Heart left ventricle (tissue), 16 donors: ENCODE data around the gene MIXL1. TPM values are rescaled to one million over a fixed set of nuclear protein-coding genes. Genes with fewer than 3 reads are reported as not detected.

Source experiments
- ATAC-seq, 4 donors: fragments of 200-7000 bp; cut with Tn5 transposase; one replicate each; pipeline ENCODE4 v1.9.1; 2020 to 2022; ENCODE audit warnings: moderate library complexity in 4 of 4, mild to moderate bottlenecking in 3 of 4, moderate number of reproducible peaks in 1 of 4
- DNase-seq, 5 donors: peaks; one replicate each; pipeline ENCODE4 v3.0.0-alpha.2; 2020
- H3K27ac ChIP-seq, 12 donors: fragments of 200-600 bp; sonication (generic) in 4 of 12; one replicate each; pipeline versions ENCODE4 v1.5.0 to v1.8.0; 2016 to 2022; ENCODE audit warnings: mild to moderate bottlenecking in 2 of 12
- H3K27me3 ChIP-seq, 9 donors: fragments of 200-600 bp; sonication (generic) in 2 of 9; one replicate each; pipeline versions ENCODE4 v1.5.1 to v1.8.0; 2016 to 2022; ENCODE audit warnings: mild to moderate bottlenecking in 3 of 9
- H3K36me3 ChIP-seq, 9 donors: fragments of 200-600 bp; sonication (generic) in 2 of 9; one replicate each; pipeline versions ENCODE4 v1.5.0 to v1.8.0; 2018 to 2022; ENCODE audit warnings: mild to moderate bottlenecking in 2 of 9
- H3K4me1 ChIP-seq, 12 donors: fragments of 200-600 bp; sonication (generic) in 4 of 12; one replicate each; pipeline versions ENCODE4 v1.5.0 to v1.8.0; 2016 to 2022; ENCODE audit warnings: mild to moderate bottlenecking in 3 of 12
- H3K4me3 ChIP-seq, 12 donors: fragments of 200-600 bp; sonication (generic) in 4 of 12; one replicate each; pipeline versions ENCODE4 v1.5.0 to v1.8.0; 2017 to 2022; ENCODE audit warnings: mild to moderate bottlenecking in 9 of 12, moderate library complexity in 4 of 12
- H3K9me3 ChIP-seq, 12 donors: fragments of 200-600 bp; sonication (generic) in 4 of 12; one replicate each; pipeline versions ENCODE4 v1.5.0 to v1.8.0; 2016 to 2022; ENCODE audit warnings: mild to moderate bottlenecking in 1 of 12
- POLR2A ChIP-seq, 2 donors: fragments of 450-650 bp; IDR thresholded peaks; one replicate each; pipeline ENCODE4 v1.6.1; 2017; ENCODE audit warnings: antibody characterized with exemption in 2 of 2, mild to moderate bottlenecking in 2 of 2, moderate library complexity in 2 of 2
- WGBS, 4 donors: extraction: QIAGEN DNeasy Blood & Tissue Kit in 2 of 4; methylation state at CpG; one replicate each; pipeline versions ENCODE4 v1.1.5 to v1.1.7; 2013 to 2018; 5-methylcytosine and 5-hydroxymethylcytosine counted together
- intact Hi-C, 10 donors: fragments of 100-400 bp; cut with DNase I; formaldehyde crosslinking; loops; one replicate each; pipeline versions ENCODE4 v1.11.1 to v1.14.2; 2022
- polyA plus RNA-seq, 2 donors: library from polyadenylated mRNA; stranded (reverse); fragments of 200-250 nt; gene quantifications; one replicate each; pipeline ENCODE4 v1.2.3, GENCODE V29; 2013
- total RNA-seq, 9 donors: library from RNA; depleted of rRNA in 2 of 9; stranded (reverse); fragments of >200 nt in 2 of 9; fragmentation: NEBNext Ultra II Directional in 3 of 9; extraction: Animal tissue kit (Norgen Biotek cat#: 25700) in 3 of 9; gene quantifications; one replicate each; pipeline versions ENCODE4 v1.1.0 to v1.2.4, GENCODE V29; 2016 to 2023
- TF ChIP-seq, protein P1 (sequence below), 12 donors: fragments of 200-600 bp; sonication (generic) in 4 of 12; IDR thresholded peaks; one replicate each; pipeline versions ENCODE4 v1.5.0 to v1.8.0; 2018 to 2022; ENCODE audit warnings: antibody characterized with exemption in 12 of 12, mild to moderate bottlenecking in 5 of 12
- donor health status: ischemic (EF 13 %, LVEDD 7.1; RV severe dilation, severe dysfunction).
- donor health status: healthy with polysubstance abuse.
- donor health status: DM: no; HTN: yes; CAD: no.
- donor health status: DM: no; HTN: no; CAD: no.
- donor health status: ischemic (EF 25% LVEDD 6.9; RV normal size, moderate dysfunction).
- donor health status: ischemic (EF 25% LVEDD 5.7; RV mildly dilated, moderate dysfunction).
- donor health status: healthy.
- donor health status: DM: yes; HTN: yes; CAD: no.
- donor health status: ischemic (EF 35%, LVEDD 5.7; RV mildly dilated, moderate dysfunction).
- donor health status: nonischemic (EF 11% LVEDD 7.7; RV severe dilation, severe dysfunction).
- donor health status: DM: yes; HTN: yes; CAD: no.
- donor health status: PGD.
- donor health status: ischemic (EF 29% LVEDD 5.4; RV normal size, mild dysfunction).
- donor health status: nonischemic (EF 23%, LVEDD 6.1; RV moderate dilation, normal function).

MIXL1 gene
- total and polyA plus RNA-seq, 11 donors, result 0.06 to 0.84 (median 0.32) TPM; not detected in 8

DNA sequence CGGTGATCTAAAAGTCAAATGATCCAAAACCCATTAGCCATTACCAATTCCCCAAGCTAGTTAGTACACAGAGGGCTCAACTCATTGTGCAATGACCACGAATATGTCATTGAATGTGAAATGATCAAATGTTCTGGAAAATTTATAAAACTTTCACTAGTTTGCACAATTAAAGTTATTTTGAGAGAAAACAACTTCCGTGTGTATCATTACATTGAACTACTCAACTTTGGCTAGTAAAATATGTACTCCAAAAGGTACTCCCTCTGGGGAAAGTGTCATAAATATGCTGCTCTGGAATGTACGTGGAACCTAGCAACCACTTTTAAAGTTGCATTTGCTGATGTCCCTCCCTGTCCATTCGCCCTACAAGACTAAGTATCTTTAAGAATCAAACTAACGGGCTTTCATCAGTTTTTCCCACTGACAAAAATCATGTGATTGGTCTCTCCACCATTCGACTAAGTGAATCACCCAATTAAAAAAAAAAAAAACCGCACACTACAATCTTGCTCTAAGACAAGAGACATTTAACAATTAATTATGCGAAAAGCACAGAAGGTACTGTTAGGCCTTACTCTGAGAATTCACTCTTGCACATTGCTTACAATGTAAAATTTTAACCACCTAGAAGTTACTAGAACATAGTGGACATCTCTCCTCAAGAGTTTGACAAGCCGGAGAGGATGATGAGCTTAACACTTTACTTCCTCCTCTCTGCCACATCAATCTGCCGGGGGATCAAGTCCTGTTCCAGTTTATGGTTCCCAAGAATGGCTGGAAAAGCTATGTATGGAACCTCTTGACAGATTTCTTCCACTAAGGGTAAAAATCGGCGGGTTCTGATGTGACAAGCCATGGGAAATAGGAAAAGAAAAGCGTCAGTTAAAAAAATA is 38.1 kb upstream of the MIXL1 start:
- Histone ChIP-seq H3K4me3 (peak overlapping the region; percentile 62 to 98 (median 80)), H3K27ac (peak overlapping the region; percentile 82 to 96 (median 92)), H3K27me3 (no peaks in the 10 kb centered on the region), H3K4me1 (peaks cover 5 to 52% (median 34%) of the 10 kb centered on the region in 12 donors), H3K9me3 (no peaks in the 10 kb centered on the region), H3K36me3 (peaks cover 0 to 13% (median 0%) of the 10 kb centered on the region in 9 donors)
- ATAC-seq (no peak), DNase-seq (no peak)
- TF ChIP-seq, protein P1, sequence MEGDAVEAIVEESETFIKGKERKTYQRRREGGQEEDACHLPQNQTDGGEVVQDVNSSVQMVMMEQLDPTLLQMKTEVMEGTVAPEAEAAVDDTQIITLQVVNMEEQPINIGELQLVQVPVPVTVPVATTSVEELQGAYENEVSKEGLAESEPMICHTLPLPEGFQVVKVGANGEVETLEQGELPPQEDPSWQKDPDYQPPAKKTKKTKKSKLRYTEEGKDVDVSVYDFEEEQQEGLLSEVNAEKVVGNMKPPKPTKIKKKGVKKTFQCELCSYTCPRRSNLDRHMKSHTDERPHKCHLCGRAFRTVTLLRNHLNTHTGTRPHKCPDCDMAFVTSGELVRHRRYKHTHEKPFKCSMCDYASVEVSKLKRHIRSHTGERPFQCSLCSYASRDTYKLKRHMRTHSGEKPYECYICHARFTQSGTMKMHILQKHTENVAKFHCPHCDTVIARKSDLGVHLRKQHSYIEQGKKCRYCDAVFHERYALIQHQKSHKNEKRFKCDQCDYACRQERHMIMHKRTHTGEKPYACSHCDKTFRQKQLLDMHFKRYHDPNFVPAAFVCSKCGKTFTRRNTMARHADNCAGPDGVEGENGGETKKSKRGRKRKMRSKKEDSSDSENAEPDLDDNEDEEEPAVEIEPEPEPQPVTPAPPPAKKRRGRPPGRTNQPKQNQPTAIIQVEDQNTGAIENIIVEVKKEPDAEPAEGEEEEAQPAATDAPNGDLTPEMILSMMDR (IDR thresholded peaks at IDR 0.05), result no peak
- TF ChIP-seq POLR2A (IDR thresholded peaks at IDR 0.05), result no peak
- 22 to 32% (median 26%) methylated on average over 14 of the region's 14 CpGs for WGBS, 4 donors
- intact Hi-C loops, result loop anchor here in 3 of 10 donors (5.0 kb wide), 2 partner anchors 118 to 123 kb away; partner anchors contain the start of gene H3-3A (in 2 of the 3)

DNA sequence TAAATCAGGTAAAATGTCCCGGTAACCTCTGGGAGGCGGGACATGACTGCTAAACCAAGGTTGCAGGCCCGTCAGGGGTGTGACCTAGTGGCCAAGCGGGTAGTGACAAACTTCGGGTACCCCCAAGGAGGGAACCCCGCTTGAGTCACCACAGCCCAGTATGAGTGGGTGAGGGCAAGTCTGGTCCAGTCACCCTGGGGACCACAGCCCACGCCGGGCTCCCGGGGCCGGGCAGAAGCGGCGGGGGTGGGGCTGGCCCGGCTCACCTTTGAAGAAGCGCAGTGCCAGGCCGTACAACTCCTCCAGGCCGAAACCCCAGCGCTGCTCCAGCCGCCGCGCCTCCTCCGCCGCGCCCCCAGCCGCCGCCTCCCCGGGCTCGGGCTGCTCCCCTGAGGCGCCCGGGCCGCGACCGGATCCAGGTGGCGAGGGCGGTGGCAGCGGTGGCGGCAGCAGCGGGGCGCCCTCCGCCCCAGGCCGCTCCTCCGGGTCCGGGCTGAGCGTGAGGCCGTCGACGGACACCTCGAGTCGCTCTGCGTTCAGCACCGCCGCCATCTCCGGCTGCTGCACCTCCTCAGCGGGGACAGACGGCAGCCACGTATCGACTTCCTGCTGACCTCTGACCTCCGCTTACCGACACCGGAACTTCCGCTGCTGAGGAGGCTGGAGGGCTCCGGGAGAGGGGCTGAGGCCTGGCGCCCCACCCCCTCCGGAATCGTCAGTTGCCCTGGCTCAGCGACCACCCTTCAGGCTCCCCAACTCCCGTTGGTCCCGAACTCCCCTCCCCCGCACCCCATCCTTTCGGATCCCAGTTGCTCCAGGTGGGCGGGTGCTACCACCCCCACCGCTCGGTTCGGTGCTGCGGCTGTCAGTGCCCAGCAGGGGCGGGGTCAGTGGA is 37.1 kb upstream of the MIXL1 start, which contains the start of gene ACBD3:
Gene ACBD3 (minus strand): TSS at position 618 of the 895 bp plus-strand sequence. CDS start 66 bp downstream, at position 552.
- peak; percentile 93 to 98 (median 98) for ATAC-seq
- peaks cover 0 to 4% (median 0%) of the 10 kb centered on the region in 9 donors for H3K36me3 ChIP-seq
- TF ChIP-seq, protein P1 (IDR thresholded peaks at IDR 0.05), result peak in 1 of 12 donors; percentile 24
- TF ChIP-seq POLR2A (IDR thresholded peaks at IDR 0.05), result peak; percentile 40 to 81
- H3K4me3 ChIP-seq, result peak within 1 kb of the TSS; percentile 62 to 98 (median 80)
- H3K27me3 ChIP-seq, result no peaks in the 10 kb centered on the region
- DNase-seq, result peak; percentile 90 to 93 (median 91)
- peak within 1 kb of the TSS; percentile 82 to 96 (median 92) for H3K27ac ChIP-seq
- H3K9me3 ChIP-seq, result no peaks in the 10 kb centered on the region
- intact Hi-C loops, result loop anchor here in 3 of 10 donors (5.0 kb wide), 2 partner anchors 119 to 124 kb away; partner anchors contain the start of gene H3-3A (in 2 of the 3)
- H3K4me1 ChIP-seq, result peaks cover 5 to 47% (median 31%) of the 10 kb centered on the region in 12 donors
- WGBS, 4 donors, result 0 to 1% (median 0%) methylated on average over 28 to 75 of the region's 75 CpGs

DNA sequence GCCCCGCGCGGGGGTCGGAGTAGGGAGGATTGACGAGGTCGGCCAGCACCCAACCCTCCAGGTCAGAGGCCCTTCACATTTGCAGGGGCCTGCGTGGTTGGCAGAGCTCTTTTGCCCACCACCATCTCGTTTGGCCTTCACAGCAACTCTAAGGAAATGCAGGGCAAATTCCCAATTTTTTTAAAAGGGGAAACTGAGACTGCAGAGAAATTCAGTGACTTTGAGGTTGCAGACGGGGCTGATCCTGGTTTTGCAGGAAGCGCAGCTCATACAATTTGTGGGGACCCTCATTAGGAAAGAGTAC is 36.5 kb upstream of the MIXL1 start:
- Histone ChIP-seq H3K4me3 (peak overlapping the region; percentile 62 to 98 (median 80)), H3K27me3 (no peaks in the 10 kb centered on the region), H3K9me3 (no peaks in the 10 kb centered on the region), H3K36me3 (no peaks in the 10 kb centered on the region), H3K27ac (peak overlapping the region; percentile 82 to 96 (median 92)), H3K4me1 (peaks cover 5 to 41% (median 26%) of the 10 kb centered on the region in 12 donors)
- no peak for DNase-seq
- TF ChIP-seq POLR2A (IDR thresholded peaks at IDR 0.05), result no peak
- TF ChIP-seq, protein P1 (IDR thresholded peaks at IDR 0.05), result no peak
- no peak for ATAC-seq
- 9 to 10% (median 10%) methylated on average over 10 of the region's 10 CpGs for WGBS, 4 donors
- intact Hi-C loops, result loop anchor here in 3 of 10 donors (5.0 kb wide), 2 partner anchors 120 to 125 kb away; partner anchors contain the start of gene H3-3A (in 2 of the 3)
